ENCODE data around the gene SLC43A2. TPM values are rescaled to one million over a fixed set of nuclear protein-coding genes. Genes with fewer than 3 reads are reported as not detected.

Gene SLC43A2
- total RNA-seq, 1 donor from 2014 or later: 5.2 TPM

DNA sequence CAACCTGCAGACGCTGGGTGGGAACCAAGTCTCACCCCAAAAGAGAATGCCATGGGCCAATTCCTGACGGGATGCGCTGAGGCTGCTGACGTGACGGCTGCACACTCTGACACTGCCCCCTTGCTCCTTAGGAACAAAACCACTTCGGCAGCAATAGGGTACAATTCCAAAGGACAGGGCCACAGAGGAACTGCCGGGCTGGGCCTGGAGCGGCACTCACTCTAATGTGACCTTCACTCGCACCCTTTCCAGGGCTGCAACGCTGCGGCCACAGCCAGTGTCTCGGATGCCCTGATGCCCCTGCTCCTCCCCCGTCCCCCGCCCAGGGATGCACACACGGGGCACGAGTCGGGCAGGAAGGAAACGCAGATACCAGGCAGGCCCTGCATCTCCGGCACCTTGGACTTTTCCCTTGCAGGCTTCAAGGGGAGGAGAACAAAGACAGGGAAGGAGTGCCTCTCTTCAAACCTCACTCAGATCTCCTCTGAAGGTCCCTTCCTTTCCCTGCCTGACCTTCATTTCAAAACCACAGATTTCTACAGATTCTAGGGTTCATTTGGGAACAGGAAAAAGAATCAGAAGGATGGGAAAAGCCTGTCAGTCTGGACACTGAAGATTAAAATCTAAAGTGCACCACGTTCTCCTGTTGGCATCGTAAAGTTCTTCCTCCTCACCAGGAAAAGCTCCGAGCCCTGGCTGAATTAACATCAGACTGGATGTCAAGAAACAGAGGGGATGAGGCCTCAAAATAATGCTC, 68.4 kb downstream of the SLC43A2 start:
- Histone ChIP-seq H3K27ac (no peak overlapping the region), H3K9me3 (no peaks in the 10 kb centered on the region), H3K27me3 (no peaks in the 10 kb centered on the region), H3K36me3 (no peaks in the 10 kb centered on the region), H3K4me3 (no peak overlapping the region), H3K4me1 (peaks cover 72% of the 10 kb centered on the region)
- TF ChIP-seq, protein P1, sequence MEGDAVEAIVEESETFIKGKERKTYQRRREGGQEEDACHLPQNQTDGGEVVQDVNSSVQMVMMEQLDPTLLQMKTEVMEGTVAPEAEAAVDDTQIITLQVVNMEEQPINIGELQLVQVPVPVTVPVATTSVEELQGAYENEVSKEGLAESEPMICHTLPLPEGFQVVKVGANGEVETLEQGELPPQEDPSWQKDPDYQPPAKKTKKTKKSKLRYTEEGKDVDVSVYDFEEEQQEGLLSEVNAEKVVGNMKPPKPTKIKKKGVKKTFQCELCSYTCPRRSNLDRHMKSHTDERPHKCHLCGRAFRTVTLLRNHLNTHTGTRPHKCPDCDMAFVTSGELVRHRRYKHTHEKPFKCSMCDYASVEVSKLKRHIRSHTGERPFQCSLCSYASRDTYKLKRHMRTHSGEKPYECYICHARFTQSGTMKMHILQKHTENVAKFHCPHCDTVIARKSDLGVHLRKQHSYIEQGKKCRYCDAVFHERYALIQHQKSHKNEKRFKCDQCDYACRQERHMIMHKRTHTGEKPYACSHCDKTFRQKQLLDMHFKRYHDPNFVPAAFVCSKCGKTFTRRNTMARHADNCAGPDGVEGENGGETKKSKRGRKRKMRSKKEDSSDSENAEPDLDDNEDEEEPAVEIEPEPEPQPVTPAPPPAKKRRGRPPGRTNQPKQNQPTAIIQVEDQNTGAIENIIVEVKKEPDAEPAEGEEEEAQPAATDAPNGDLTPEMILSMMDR (IDR thresholded peaks at IDR 0.05): no peak
- TF ChIP-seq POLR2A (IDR thresholded peaks at IDR 0.05) (no peak), POLR2AphosphoS5 (IDR thresholded peaks at IDR 0.05; ENCODE audit: insufficient read depth in 1 of 2, low read depth in 1 of 2) (no peak)
- no peak for DNase-seq (ENCODE audit: extremely low spot score in 2 of 2)
- intact Hi-C loops (cut with DNase I): no loop called here

DNA sequence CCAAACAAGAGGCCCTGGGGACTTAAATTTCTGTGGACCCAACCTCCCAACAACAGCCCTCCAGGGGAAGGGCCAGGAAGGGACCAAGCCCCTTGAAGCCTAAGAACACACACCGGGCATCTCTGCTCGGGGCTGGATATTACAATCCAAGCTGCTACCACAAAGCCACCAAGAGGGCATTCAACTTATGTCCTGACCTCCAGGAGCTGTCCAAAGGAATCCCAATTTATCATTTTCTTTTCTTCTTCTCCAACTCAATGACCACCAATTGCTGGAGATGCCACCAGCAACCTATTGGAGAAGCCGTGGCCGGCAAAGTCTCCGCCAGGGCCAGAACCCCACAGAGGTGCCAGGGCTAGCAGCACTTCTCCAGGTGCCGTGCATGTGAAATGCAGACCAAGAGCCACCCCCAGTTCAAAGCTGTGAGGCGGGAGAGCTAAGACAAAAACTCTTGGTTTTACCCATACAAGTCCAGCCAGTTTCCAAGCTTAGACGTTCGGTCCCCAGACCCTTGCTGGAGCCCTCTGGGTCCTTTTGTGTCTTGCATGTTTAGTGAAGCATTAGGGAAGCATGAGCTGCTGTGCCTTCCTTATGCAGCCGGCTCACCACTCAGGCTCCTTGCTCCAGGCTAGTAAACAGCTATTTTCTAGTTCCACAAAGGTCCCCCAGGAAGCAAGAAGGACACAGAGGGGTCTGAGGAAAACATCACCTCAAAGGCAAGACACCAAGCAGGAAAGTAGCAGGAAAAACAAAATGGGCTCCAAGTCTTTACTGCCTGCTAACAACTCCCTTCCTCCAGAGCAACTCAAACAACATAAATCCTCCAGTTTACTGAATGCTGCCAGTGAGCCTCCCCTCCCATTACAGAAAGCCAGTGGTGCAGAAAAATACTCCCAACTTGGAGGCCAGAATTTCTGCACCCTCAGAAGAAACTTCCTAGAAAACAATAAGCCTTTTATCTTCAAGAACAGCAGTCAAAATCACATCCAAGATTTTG, 69.3 kb downstream of the SLC43A2 start:
- H3K4me1 ChIP-seq: peaks cover 81% of the 10 kb centered on the region
- H3K9me3 ChIP-seq: no peaks in the 10 kb centered on the region
- no peaks in the 10 kb centered on the region for H3K36me3 ChIP-seq
- peak overlapping the region; percentile 92 for H3K27ac ChIP-seq
- TF ChIP-seq POLR2A (IDR thresholded peaks at IDR 0.05) (no peak), POLR2AphosphoS5 (IDR thresholded peaks at IDR 0.05; ENCODE audit: insufficient read depth in 1 of 2, low read depth in 1 of 2) (no peak)
- TF ChIP-seq, protein P1 (IDR thresholded peaks at IDR 0.05): no peak
- H3K4me3 ChIP-seq: no peak overlapping the region
- intact Hi-C loops (cut with DNase I): no loop called here
- DNase-seq (ENCODE audit: extremely low spot score in 2 of 2): no peak
- H3K27me3 ChIP-seq: no peaks in the 10 kb centered on the region

DNA sequence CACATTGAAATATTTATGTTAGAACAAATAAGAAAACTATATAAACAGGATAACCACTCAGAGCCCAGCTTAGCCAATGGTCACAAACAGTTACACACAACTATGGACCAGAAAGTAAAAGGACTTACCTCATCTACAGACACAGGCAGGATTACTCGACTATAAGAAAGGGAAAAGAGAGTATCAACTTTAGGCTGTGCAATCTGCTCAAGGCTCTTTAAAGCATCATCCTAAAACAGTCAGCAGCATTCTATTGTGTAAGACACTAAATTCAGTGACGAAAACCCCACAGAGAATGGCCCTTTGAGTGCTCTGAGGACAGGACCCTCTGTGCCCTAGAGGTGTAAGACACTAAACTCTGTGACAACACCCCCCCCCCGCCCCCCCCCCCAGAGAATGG, 70.2 kb downstream of the SLC43A2 start:
- no peaks in the 10 kb centered on the region for H3K36me3 ChIP-seq
- H3K27me3 ChIP-seq: no peaks in the 10 kb centered on the region
- no peaks in the 10 kb centered on the region for H3K9me3 ChIP-seq
- intact Hi-C loops (cut with DNase I): no loop called here
- H3K4me3 ChIP-seq: no peak overlapping the region
- TF ChIP-seq, protein P1 (IDR thresholded peaks at IDR 0.05): no peak
- TF ChIP-seq POLR2A (IDR thresholded peaks at IDR 0.05): no peak
- TF ChIP-seq POLR2AphosphoS5 (IDR thresholded peaks at IDR 0.05; ENCODE audit: insufficient read depth in 1 of 2, low read depth in 1 of 2): no peak
- H3K27ac ChIP-seq: peak overlapping the region; percentile 92
- H3K4me1 ChIP-seq: peaks cover 87% of the 10 kb centered on the region
- DNase-seq (ENCODE audit: extremely low spot score in 2 of 2): no peak

DNA sequence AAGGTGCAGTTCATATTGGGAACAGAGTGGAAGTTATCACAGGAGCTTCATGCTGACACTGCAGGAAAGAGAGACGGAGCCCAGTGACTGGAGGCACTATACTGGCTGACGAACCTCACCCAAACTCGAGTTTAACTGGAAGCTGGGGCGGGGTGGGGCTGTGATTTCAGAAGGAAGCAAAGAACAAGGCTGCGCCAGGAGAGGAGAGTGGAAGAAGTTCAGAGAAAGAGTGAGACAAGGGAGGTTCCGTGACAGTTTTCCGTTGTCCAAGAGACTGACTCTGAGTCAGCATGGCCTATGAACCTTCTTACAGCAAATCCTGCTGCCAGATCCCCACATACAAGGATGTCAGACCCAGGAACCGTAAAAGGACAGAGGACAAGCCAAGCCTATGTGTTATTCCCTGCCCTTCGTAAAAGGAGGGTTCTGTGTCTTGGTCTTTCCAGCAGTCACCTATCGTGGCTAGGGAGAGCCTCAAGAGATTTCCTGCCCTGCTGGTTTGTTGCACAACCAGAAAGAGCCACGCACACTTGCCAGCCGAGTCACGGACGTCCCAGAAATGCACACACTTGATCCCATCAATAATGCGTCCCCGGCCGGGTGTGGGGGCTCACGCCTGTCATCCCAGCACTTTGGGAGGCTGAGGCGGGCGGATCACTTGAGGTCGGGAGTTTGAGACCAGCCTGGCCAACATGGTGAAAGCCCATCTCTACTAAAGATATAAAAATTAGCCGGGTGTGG, 71.1 kb downstream of the SLC43A2 start:
- H3K4me1 ChIP-seq: peaks cover 81% of the 10 kb centered on the region
- H3K27me3 ChIP-seq: no peaks in the 10 kb centered on the region
- intact Hi-C loops (cut with DNase I): no loop called here
- peaks cover 0 to 4% of the 10 kb centered on the region in 2 donors for H3K36me3 ChIP-seq
- TF ChIP-seq, protein P1 (IDR thresholded peaks at IDR 0.05): no peak
- TF ChIP-seq POLR2A (IDR thresholded peaks at IDR 0.05): no peak
- TF ChIP-seq POLR2AphosphoS5 (IDR thresholded peaks at IDR 0.05; ENCODE audit: insufficient read depth in 1 of 2, low read depth in 1 of 2): peak in 1 of 2 donors; percentile 44
- H3K4me3 ChIP-seq: no peak overlapping the region
- DNase-seq (ENCODE audit: extremely low spot score in 2 of 2): no peak
- H3K27ac ChIP-seq: peak overlapping the region; percentile 92
- H3K9me3 ChIP-seq: no peaks in the 10 kb centered on the region
